ENCODE measurements around the gene PAK5. TPM values are rescaled to one million over a fixed set of nuclear protein-coding genes. Genes with fewer than 3 reads are reported as not detected.

The PAK5 gene
- total and polyA plus RNA-seq, 11 donors: not detected

GRCh38 chr20:9632991-9633390, 205.9 kb downstream of the PAK5 start:
- intact Hi-C loops (cut with DNase I): no loop called here
- H3K4me1 ChIP-seq: no peaks in the 10 kb centered on the region
- no peaks in the 10 kb centered on the region for H3K9me3 ChIP-seq
- no peak for ATAC-seq
- 25 to 84% (median 39%) methylated on average over 1 of the region's 1 CpG for WGBS, 4 donors
- no peak for DNase-seq
- H3K36me3 ChIP-seq: no peaks in the 10 kb centered on the region
- H3K27ac ChIP-seq: no peak overlapping the region
- TF ChIP-seq POLR2A (IDR thresholded peaks at IDR 0.05): no peak
- H3K27me3 ChIP-seq: peaks cover 0 to 4% (median 0%) of the 10 kb centered on the region in 9 donors
- no peak overlapping the region for H3K4me3 ChIP-seq

GRCh38 chr20:9632265-9632664, 206.6 kb downstream of the PAK5 start:
- Histone ChIP-seq H3K36me3 (no peaks in the 10 kb centered on the region), H3K4me3 (no peak overlapping the region), H3K27me3 (peaks cover 0 to 4% (median 0%) of the 10 kb centered on the region in 9 donors), H3K4me1 (no peaks in the 10 kb centered on the region), H3K27ac (no peak overlapping the region), H3K9me3 (no peaks in the 10 kb centered on the region)
- ATAC-seq (no peak), DNase-seq (no peak)
- WGBS, 4 donors: 66 to 71% (median 68%) methylated on average over 4 of the region's 4 CpGs
- TF ChIP-seq POLR2A (IDR thresholded peaks at IDR 0.05) (no peak), CTCF (IDR thresholded peaks at IDR 0.05) (no peak)
- intact Hi-C loops (cut with DNase I): no loop called here

DNA sequence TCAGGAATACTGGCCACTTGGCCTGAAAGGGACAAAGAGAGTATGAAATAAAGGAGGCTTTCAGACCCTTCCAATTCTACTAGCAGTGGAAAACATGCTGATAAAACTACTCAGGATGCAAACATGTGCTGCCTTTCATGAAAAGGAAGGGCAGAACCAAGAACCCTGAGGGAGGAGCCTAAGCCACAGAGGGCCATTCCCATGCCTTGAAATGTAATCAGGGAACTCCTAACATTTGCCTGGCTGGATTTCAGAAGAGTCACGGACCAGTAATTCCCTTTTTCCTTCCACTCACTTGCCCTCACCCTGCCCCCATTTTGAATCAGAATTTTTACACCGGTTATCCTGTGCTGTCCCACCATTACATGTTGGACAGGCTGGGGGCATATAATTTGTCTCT, 208.3 kb downstream of the PAK5 start:
- no peak for TF ChIP-seq POLR2A (IDR thresholded peaks at IDR 0.05)
- DNase-seq: no peak
- no peak for ATAC-seq
- peaks cover 0 to 4% (median 0%) of the 10 kb centered on the region in 9 donors for H3K27me3 ChIP-seq
- 55 to 64% (median 60%) methylated on average over 2 of the region's 2 CpGs for WGBS, 4 donors
- intact Hi-C loops (cut with DNase I): no loop called here
- no peak overlapping the region for H3K27ac ChIP-seq
- no peaks in the 10 kb centered on the region for H3K36me3 ChIP-seq
- H3K4me3 ChIP-seq: no peak overlapping the region
- H3K4me1 ChIP-seq: no peaks in the 10 kb centered on the region
- no peaks in the 10 kb centered on the region for H3K9me3 ChIP-seq

GRCh38 chr20:9629831-9630230, 209.0 kb downstream of the PAK5 start:
- no peak overlapping the region for H3K27ac ChIP-seq
- intact Hi-C loops (cut with DNase I): loop anchor here in 1 of 10 donors (10.0 kb wide), 1 partner anchor 55 kb away; no protein-coding TSS in a partner anchor

DNA sequence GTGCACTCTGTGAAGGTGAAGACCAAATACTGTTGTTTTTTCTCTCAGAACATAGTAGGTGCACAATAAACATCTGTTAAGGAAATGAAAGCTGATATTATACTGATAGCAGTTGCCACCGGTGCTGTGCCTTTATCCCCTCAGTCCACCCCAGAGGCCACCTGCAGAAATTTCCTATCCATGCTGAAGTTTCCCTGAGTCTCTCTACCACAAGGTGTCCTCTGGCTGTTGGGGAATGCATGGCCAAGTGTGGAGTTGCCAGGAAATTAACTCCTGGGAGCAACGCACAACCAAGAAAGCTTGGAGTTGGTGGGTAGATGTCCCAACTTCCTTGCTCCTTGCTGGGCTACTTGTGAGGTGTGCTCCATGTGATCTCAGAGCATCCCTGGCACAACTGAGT, 210.3 kb downstream of the PAK5 start:
- ATAC-seq (no peak), DNase-seq (no peak)
- Histone ChIP-seq H3K27me3 (peaks cover 0 to 4% (median 0%) of the 10 kb centered on the region in 9 donors), H3K4me1 (no peaks in the 10 kb centered on the region), H3K27ac (no peak overlapping the region), H3K36me3 (no peaks in the 10 kb centered on the region), H3K4me3 (no peak overlapping the region), H3K9me3 (peaks cover 0 to 3% (median 0%) of the 10 kb centered on the region in 12 donors)
- intact Hi-C loops (cut with DNase I): loop anchor here in 1 of 10 donors (10.0 kb wide), 1 partner anchor 56 kb away; no protein-coding TSS in a partner anchor
- TF ChIP-seq POLR2A (IDR thresholded peaks at IDR 0.05) (no peak), CTCF (IDR thresholded peaks at IDR 0.05) (no peak)
- WGBS, 4 donors: 70 to 94% (median 82%) methylated on average over 2 of the region's 2 CpGs

More at GRCh38 chr20:9629831-9630230, 209.0 kb downstream of the PAK5 start:
- Histone ChIP-seq H3K27me3 (peaks cover 0 to 4% (median 0%) of the 10 kb centered on the region in 9 donors), H3K4me1 (no peaks in the 10 kb centered on the region), H3K9me3 (no peaks in the 10 kb centered on the region), H3K36me3 (no peaks in the 10 kb centered on the region), H3K4me3 (no peak overlapping the region)
- TF ChIP-seq CTCF (IDR thresholded peaks at IDR 0.05): no peak
- TF ChIP-seq POLR2A (IDR thresholded peaks at IDR 0.05): no peak
- no peak for DNase-seq
- ATAC-seq: no peak
- WGBS, 4 donors: 77 to 82% (median 79%) methylated on average over 5 of the region's 5 CpGs
